Measurements from ENCODE around the gene TTC9B. TPM values are rescaled to one million over a fixed set of nuclear protein-coding genes. Genes with fewer than 3 reads are reported as not detected.

TTC9B gene
- total and polyA plus RNA-seq, 11 donors: not detected

DNA sequence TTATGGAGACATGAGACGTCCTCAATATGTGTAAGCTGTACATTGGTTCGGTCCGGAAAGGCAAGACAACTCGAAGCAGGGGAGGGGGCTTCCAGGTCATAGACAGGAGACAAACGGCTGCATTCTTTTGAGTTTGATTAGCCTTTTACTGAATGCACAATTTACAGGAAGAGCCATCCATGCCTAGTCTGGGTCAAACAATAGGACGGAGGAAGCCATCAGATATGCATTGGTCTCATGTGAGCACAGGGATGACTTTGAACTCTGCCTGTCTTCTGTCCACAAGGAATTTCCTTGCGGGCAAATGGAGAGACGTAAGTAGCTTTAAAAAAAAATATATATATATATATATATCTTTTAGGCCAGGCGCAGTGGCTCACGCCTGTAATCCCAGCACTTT lies 10.2 kb upstream of the TTC9B start:
- Histone ChIP-seq H3K4me1 (peaks cover 2 to 40% (median 23%) of the 10 kb centered on the region in 12 donors), H3K9me3 (no peaks in the 10 kb centered on the region), H3K27me3 (peaks cover 7 to 42% (median 29%) of the 10 kb centered on the region in 9 donors), H3K27ac (no peak overlapping the region), H3K36me3 (peaks cover 0 to 8% (median 3%) of the 10 kb centered on the region in 9 donors), H3K4me3 (no peak overlapping the region)
- no peak for ATAC-seq
- WGBS, 4 donors: 44 to 58% (median 51%) methylated on average over 10 of the region's 10 CpGs
- no peak for DNase-seq
- TF ChIP-seq, protein P1, sequence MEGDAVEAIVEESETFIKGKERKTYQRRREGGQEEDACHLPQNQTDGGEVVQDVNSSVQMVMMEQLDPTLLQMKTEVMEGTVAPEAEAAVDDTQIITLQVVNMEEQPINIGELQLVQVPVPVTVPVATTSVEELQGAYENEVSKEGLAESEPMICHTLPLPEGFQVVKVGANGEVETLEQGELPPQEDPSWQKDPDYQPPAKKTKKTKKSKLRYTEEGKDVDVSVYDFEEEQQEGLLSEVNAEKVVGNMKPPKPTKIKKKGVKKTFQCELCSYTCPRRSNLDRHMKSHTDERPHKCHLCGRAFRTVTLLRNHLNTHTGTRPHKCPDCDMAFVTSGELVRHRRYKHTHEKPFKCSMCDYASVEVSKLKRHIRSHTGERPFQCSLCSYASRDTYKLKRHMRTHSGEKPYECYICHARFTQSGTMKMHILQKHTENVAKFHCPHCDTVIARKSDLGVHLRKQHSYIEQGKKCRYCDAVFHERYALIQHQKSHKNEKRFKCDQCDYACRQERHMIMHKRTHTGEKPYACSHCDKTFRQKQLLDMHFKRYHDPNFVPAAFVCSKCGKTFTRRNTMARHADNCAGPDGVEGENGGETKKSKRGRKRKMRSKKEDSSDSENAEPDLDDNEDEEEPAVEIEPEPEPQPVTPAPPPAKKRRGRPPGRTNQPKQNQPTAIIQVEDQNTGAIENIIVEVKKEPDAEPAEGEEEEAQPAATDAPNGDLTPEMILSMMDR (IDR thresholded peaks at IDR 0.05): no peak
- no peak for TF ChIP-seq POLR2A (IDR thresholded peaks at IDR 0.05)
- intact Hi-C loops (cut with DNase I): loop anchor here in 1 of 10 donors (10.0 kb wide), 1 partner anchor 434 kb away; no protein-coding TSS in a partner anchor

DNA sequence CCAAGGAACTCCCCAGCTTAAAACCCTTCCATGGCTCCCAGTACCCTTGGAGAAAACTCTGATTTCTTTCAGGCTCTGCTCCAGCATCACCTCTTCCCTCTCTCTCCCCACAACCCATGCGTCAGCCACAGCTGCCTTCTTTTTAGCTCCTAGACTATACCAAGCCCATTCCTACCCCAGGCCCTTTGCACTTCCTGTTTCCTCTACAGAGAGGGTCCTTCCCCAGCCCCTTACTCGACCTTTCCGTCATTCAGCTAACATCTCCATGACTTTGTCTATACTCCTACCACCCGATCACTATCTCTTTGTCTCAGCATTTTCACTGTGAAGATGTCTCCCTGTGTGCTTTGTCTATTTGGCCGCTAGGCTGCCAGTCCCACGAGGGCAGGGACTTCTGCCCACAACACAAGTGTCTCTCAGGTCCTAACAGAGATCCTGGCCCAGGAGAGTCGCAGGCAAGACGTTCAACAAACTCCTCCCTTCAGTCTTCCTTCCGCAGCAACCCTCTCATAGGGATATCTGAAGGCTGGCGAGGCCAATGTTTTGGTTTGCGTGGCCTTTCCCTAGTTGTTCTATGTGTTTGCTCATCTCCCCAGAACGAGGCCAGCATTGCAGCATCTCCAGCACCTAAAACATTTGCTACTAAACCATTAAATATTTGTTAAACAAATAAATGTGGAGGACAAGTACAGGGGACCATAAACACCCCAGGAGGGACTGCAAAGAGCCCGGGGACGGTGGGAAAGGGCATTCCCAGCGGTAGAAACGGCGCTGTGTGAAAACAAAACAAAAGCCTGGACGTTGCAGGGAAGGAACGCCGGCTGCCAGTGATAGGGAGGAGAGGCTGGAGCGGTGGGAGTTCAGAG lies 7.5 kb upstream of the TTC9B start:
- H3K4me1 ChIP-seq: peaks cover 2 to 25% (median 12%) of the 10 kb centered on the region in 12 donors
- WGBS, 4 donors: 27 to 28% (median 28%) methylated on average over 21 of the region's 21 CpGs
- H3K27me3 ChIP-seq: peaks cover 7 to 51% (median 32%) of the 10 kb centered on the region in 9 donors

DNA sequence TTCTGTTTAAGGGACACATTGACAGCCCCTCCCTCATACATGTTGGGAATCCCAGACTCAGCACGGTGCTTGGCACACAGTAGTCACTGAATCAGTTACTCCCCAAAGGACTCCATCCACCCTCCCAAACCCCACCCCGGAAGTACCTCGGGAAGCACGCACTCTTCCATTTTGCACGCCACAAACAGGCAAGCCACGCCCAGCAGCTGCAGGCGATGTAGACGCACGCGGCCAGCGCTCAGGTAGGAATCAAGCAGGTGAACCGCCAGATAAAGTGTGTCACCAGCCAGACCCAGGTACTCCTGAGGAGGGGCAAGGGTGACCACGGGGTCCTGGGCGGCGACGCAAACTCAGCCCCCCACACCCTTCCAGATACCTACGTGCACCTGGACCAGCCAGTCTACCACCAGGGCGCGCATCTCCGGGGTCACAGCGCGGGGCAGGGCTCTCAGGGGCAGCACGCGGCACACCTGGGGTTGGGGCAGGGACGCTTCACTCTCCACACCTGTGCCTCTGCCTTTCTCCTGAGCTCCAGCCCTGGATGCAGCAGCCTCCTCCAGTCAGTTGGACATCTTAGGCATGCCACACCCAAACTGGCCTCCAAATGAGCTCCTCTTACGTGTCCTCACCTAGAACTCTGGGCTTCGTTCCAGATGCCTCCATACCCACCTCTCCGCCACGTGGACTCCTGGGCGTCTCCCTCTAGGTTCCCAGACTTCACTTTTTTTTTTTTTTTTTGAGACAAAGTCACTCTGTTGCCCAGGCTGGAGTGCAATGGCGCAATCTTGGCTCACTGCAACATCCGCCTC lies 6.4 kb upstream of the TTC9B start:
- Histone ChIP-seq H3K36me3 (no peaks in the 10 kb centered on the region), H3K4me3 (no peak overlapping the region), H3K9me3 (no peaks in the 10 kb centered on the region), H3K4me1 (peaks cover 2 to 23% (median 12%) of the 10 kb centered on the region in 12 donors), H3K27me3 (peaks cover 9 to 51% (median 32%) of the 10 kb centered on the region in 9 donors), H3K27ac (no peak overlapping the region)
- intact Hi-C loops (cut with DNase I): loop anchor here in 4 of 10 donors (5.0 to 10.0 kb wide), 3 partner anchors 87 to 432 kb away; no protein-coding TSS in a partner anchor
- TF ChIP-seq, protein P1 (IDR thresholded peaks at IDR 0.05): no peak
- no peak for TF ChIP-seq POLR2A (IDR thresholded peaks at IDR 0.05)
- ATAC-seq: no peak
- DNase-seq: no peak
- WGBS, 4 donors: 79 to 92% (median 83%) methylated on average over 24 to 32 of the region's 32 CpGs

More for the DNA sequence above, 7.5 kb upstream of the TTC9B start:
- intact Hi-C loops (cut with DNase I): loop anchor here in 1 of 10 donors (10.0 kb wide), 1 partner anchor 431 kb away; no protein-coding TSS in a partner anchor
- Histone ChIP-seq H3K36me3 (no peaks in the 10 kb centered on the region), H3K27ac (no peak overlapping the region), H3K9me3 (no peaks in the 10 kb centered on the region), H3K4me3 (peak overlapping the region in 11 of 12 donors; percentile 3 to 45 (median 34))
- TF ChIP-seq, protein P1 (IDR thresholded peaks at IDR 0.05): no peak
- no peak for TF ChIP-seq POLR2A (IDR thresholded peaks at IDR 0.05)
- DNase-seq (no peak), ATAC-seq (no peak)

All from heart left ventricle (tissue), 16 donors.